HepG2 (cell line): ENCODE data around the gene BCL7A.

Source experiments
- BCLAF1 ChIP-seq: fragments of 450-650 bp; IDR thresholded peaks from 2 replicates; pipeline ENCODE4 v1.6.1; 2017; ENCODE audit warnings: mild to moderate bottlenecking
- CBX5 ChIP-seq: sonication (generic); formaldehyde crosslinking; IDR thresholded peaks from 2 replicates; pipeline ENCODE4 v1.4.0; 2020; ENCODE audit warnings: missing genetic modification reagents, borderline replicate concordance
- HOXA7 ChIP-seq: sonication (generic); formaldehyde crosslinking; IDR thresholded peaks from 2 replicates; pipeline ENCODE4 v1.8.1; 2022; ENCODE audit warnings: mild to moderate bottlenecking, missing genetic modification reagents, moderate library complexity
- JUND ChIP-seq: sonication (generic); formaldehyde crosslinking; IDR thresholded peaks from 2 replicates; pipeline ENCODE4 v1.8.0; 2022; ENCODE audit warnings: mild to moderate bottlenecking, missing genetic modification reagents
- KDM5A ChIP-seq: fragments of 200-600 bp; sonication (generic); IDR thresholded peaks from 2 replicates; pipeline ENCODE4 v1.7.0; 2018; ENCODE audit warnings: antibody characterized with exemption, mild to moderate bottlenecking, low read length, borderline replicate concordance
- MAFF ChIP-seq: IDR thresholded peaks from 2 replicates; pipeline ENCODE4 v1.6.1; 2011; ENCODE audit warnings: low read depth, low read length, improper control_type of control experiment
- PATZ1 ChIP-seq: sonication (generic); formaldehyde crosslinking; IDR thresholded peaks from 2 replicates; pipeline ENCODE4 v1.4.0; 2020; ENCODE audit warnings: missing genetic modification reagents
- POLR2A ChIP-seq, 2 experiments: IDR thresholded peaks; 2 replicates each; pipeline ENCODE4 v1.6.1; 2011; ENCODE audit warnings: low read depth in 2 of 2, low read length in 2 of 2, mild to moderate bottlenecking in 1 of 2, moderate library complexity in 1 of 2; ENCODE audit not compliant: insufficient read depth in 1 of 2
- POLR2AphosphoS5 ChIP-seq: IDR thresholded peaks from 2 replicates; pipeline ENCODE4 v1.6.1; 2012; ENCODE audit warnings: low read depth, low read length
- SMC3 ChIP-seq: IDR thresholded peaks from 2 replicates; pipeline ENCODE4 v1.6.1; 2011; ENCODE audit warnings: low read length, improper control_type of control experiment
- ZNF280D ChIP-seq: sonication (generic); formaldehyde crosslinking; IDR thresholded peaks from 2 replicates; pipeline ENCODE4 v1.5.1; 2020; ENCODE audit warnings: mild to moderate bottlenecking, missing genetic modification reagents
- ZNF382 ChIP-seq: sonication (generic); formaldehyde crosslinking; IDR thresholded peaks from 2 replicates; pipeline ENCODE4 v1.5.0; 2020; ENCODE audit warnings: missing genetic modification reagents, mild to moderate bottlenecking, borderline replicate concordance
- ZNF83 ChIP-seq: sonication (generic); formaldehyde crosslinking; IDR thresholded peaks from 2 replicates; pipeline ENCODE4 v1.4.0; 2020; ENCODE audit warnings: missing genetic modification reagents, mild to moderate bottlenecking, borderline replicate concordance

GRCh38 chr12:122086116-122086515 is 64.4 kb downstream of the BCL7A start:
- TF ChIP-seq SMC3 = no peak
- no peak for TF ChIP-seq HOXA7 (CRISPR knock-in tag)
- TF ChIP-seq JUND (CRISPR knock-in tag) = no peak
- no peak for TF ChIP-seq ZNF280D (CRISPR knock-in tag)
- TF ChIP-seq ZNF83 (CRISPR knock-in tag) = no peak
- no peak for TF ChIP-seq MAFF
- TF ChIP-seq POLR2A (IDR thresholded peaks at IDR 0.05; ENCODE audit: insufficient read depth in 1 of 2, low read depth in 2 of 2, low read length in 2 of 2) = no peak
- no peak for TF ChIP-seq BCLAF1
- no peak for TF ChIP-seq ZNF382 (CRISPR knock-in tag)
- TF ChIP-seq POLR2AphosphoS5 = no peak
- TF ChIP-seq CBX5 (CRISPR knock-in tag) = no peak
- TF ChIP-seq PATZ1 (CRISPR knock-in tag) = no peak
- no peak for TF ChIP-seq KDM5A
